Activated CD4-positive, alpha-beta T cell treated with anti-CD3 and anti-CD28 coated beads, Interleukin-2, amount 50 U/mL, for 24 hours (primary cell): ENCODE measurements around the gene PRPF4.
A peak's percentile ranks its signal among the peaks of the same experiment; 100 is the strongest.
"Not testable (repeated sequence)": the region's sequence is repeated elsewhere in the genome, so short reads cannot be mapped to it uniquely, and the experiment has no call there.

Experiments
- DNase-seq, 2 donors: peaks; one replicate each; pipeline ENCODE4 v3.0.0-alpha.2; 2020; ENCODE audit warnings: low read depth in 1 of 2, low spot score in 1 of 2

PRPF4 gene

GRCh38 chr9:113267911-113268566, 7.4 kb upstream of the PRPF4 start:
- DNase-seq: no peak

GRCh38 chr9:113269355-113269754, 6.1 kb upstream of the PRPF4 start:
- DNase-seq: no peak

GRCh38 chr9:113269871-113270270, 5.6 kb upstream of the PRPF4 start:
- DNase-seq: no peak

- DNase-seq: peak in 1 of 2 donors; percentile 42
Observed at GRCh38 chr9:113274474-113275156, 843 bp upstream of the PRPF4 start.

- no peak for DNase-seq
Observed at GRCh38 chr9:113278840-113279239, 3.4 kb downstream of the PRPF4 start.

- no peak for DNase-seq
Observed at GRCh38 chr9:113281356-113281755, 5.9 kb downstream of the PRPF4 start.

GRCh38 chr9:113289091-113289490, 13.6 kb downstream of the PRPF4 start:
- DNase-seq: no peak

- DNase-seq: no peak
Observed at GRCh38 chr9:113290052-113290607, 14.7 kb downstream of the PRPF4 start.

- no peak for DNase-seq
Observed at GRCh38 chr9:113293285-113293878, 17.9 kb downstream of the PRPF4 start.

GRCh38 chr9:113296247-113296646, 20.8 kb downstream of the PRPF4 start:
- not testable (repeated sequence) for DNase-seq

- DNase-seq: no peak
Observed at GRCh38 chr9:113296796-113297558, 21.5 kb downstream of the PRPF4 start.

- no peak for DNase-seq
Observed at GRCh38 chr9:113298311-113298710, 22.9 kb downstream of the PRPF4 start.

- no peak for DNase-seq
Observed at GRCh38 chr9:113298924-113299770, 23.7 kb downstream of the PRPF4 start.

- DNase-seq: no peak
Observed at GRCh38 chr9:113299800-113300292, 24.4 kb downstream of the PRPF4 start.

GRCh38 chr9:113301548-113301947, 26.1 kb downstream of the PRPF4 start:
- DNase-seq: no peak

- no peak for DNase-seq
Observed at GRCh38 chr9:113302792-113303418, 27.4 kb downstream of the PRPF4 start, which contains the start of gene RNF183. Gene RNF183 (minus strand): TSS chr9:113303376. CDS start chr9:113298184, 5,192 bp downstream.

- DNase-seq: no peak
Observed at GRCh38 chr9:113306566-113306965, 31.1 kb downstream of the PRPF4 start.

GRCh38 chr9:113307396-113307975, 32.0 kb downstream of the PRPF4 start:
- DNase-seq: no peak

GRCh38 chr9:113309204-113309813, 33.9 kb downstream of the PRPF4 start:
- DNase-seq: no peak
